Stomach (tissue), 9 donors: ENCODE measurements around the gene ZNF232. TPM values are rescaled to one million over a fixed set of nuclear protein-coding genes. Genes with fewer than 3 reads are reported as not detected.
A peak's percentile ranks its signal among the peaks of the same experiment; 100 is the strongest.
"Not testable (repeated sequence)": the region's sequence is repeated elsewhere in the genome, so short reads cannot be mapped to it uniquely, and the experiment has no call there.

Source experiments
- DNase-seq, 2 donors: peaks; one replicate each; pipeline versions ENCODE4 v3.0.0 to v3.0.0-alpha.2; 2013 to 2019
- H3K27ac ChIP-seq, 5 donors: fragments of 200-600 bp in 4 of 5; sonication (generic) in 4 of 5; one replicate each; pipeline ENCODE4 v1.5.1; 2013 to 2019; ENCODE audit warnings: mild to moderate bottlenecking in 1 of 5, moderate library complexity in 1 of 5
- H3K27me3 ChIP-seq, 3 donors: fragments of 200-600 bp; sonication (generic); one replicate each; pipeline ENCODE4 v1.5.1; 2017 to 2019; ENCODE audit warnings: mixed run types in 1 of 3
- H3K36me3 ChIP-seq, 4 donors: fragments of 200-600 bp; sonication (generic); 1 replicate in 3 of 4; 2 replicates in 1 of 4; pipeline ENCODE4 v1.5.1; 2016 to 2019
- H3K4me1 ChIP-seq, 4 donors: fragments of 200-600 bp; sonication (generic); one replicate each; pipeline ENCODE4 v1.5.1; 2016 to 2019
- H3K4me3 ChIP-seq, 4 donors: fragments of 200-600 bp; sonication (generic) in 3 of 4; one replicate each; pipeline ENCODE4 v1.5.1; 2016 to 2019; ENCODE audit warnings: mild to moderate bottlenecking in 1 of 4
- H3K9me3 ChIP-seq, 4 donors: fragments of 200-600 bp; sonication (generic); one replicate each; pipeline ENCODE4 v1.5.1; 2016 to 2019
- CTCF ChIP-seq, 7 experiments: fragments of 450-650 bp in 4 of 7; fragments of 200-600 bp in 3 of 7; sonication (generic) in 3 of 7; IDR thresholded peaks; one replicate each; pipeline ENCODE4 v1.5.1; 2016 to 2019; ENCODE audit warnings: antibody characterized with exemption in 7 of 7, control low read depth in 2 of 7, mild to moderate bottlenecking in 1 of 7
- EP300 ChIP-seq: sonication (generic); formaldehyde crosslinking; IDR thresholded peaks from one replicate; pipeline ENCODE4 v1.6.1; 2017; ENCODE audit warnings: antibody characterized with exemption
- POLR2A ChIP-seq, 4 donors: fragments of 450-650 bp; IDR thresholded peaks; one replicate each; pipeline ENCODE4 v1.6.1; 2016; ENCODE audit warnings: antibody characterized with exemption in 4 of 4, control low read depth in 2 of 4, mild to moderate bottlenecking in 1 of 4, moderate library complexity in 1 of 4
- POLR2AphosphoS5 ChIP-seq, 3 donors: sonication (generic); formaldehyde crosslinking; IDR thresholded peaks; one replicate each; pipeline ENCODE4 v1.6.1; 2016; ENCODE audit warnings: antibody characterized with exemption in 3 of 3
- WGBS, 5 donors: extraction: QIAGEN DNeasy Blood & Tissue Kit in 3 of 5; methylation state at CpG; one replicate each; pipeline versions ENCODE4 v1.1.5 to v1.1.7; 2013 to 2018; 5-methylcytosine and 5-hydroxymethylcytosine counted together
- intact Hi-C: fragments of 100-400 bp; cut with DNase I; formaldehyde crosslinking; loops from one replicate; pipeline ENCODE4 v1.15.1; 2023; ENCODE audit warnings: low total_unique reads
- polyA plus RNA-seq, 3 donors: library from polyadenylated mRNA; stranded (reverse); fragments of 200-250 nt; gene quantifications; one replicate each; pipeline ENCODE4 v1.2.3, GENCODE V29; 2013
- total RNA-seq, 5 donors: library from RNA; depleted of rRNA; stranded (reverse); fragments of >200 nt; gene quantifications; one replicate each; pipeline versions ENCODE4 v1.1.0 to v1.2.3, GENCODE V29; 2014 to 2016
- donor health status: healthy with polysubstance abuse.
- donor health status: Bipolar disorder and iron deficiency.
- donor health status: healthy.

ZNF232 gene
- total and polyA plus RNA-seq, 8 donors: 0.58 to 11.8 (median 7.3) TPM

GRCh38 chr17:5138616-5139457 is 27.2 kb upstream of the ZNF232 start:
- Histone ChIP-seq H3K4me3 (no peak overlapping the region), H3K27ac (no peak overlapping the region), H3K27me3 (no peaks in the 10 kb centered on the region), H3K4me1 (no peaks in the 10 kb centered on the region), H3K9me3 (no peaks in the 10 kb centered on the region), H3K36me3 (no peaks in the 10 kb centered on the region)
- no peak for DNase-seq
- 85 to 93% (median 89%) methylated on average over 12 to 24 of the region's 24 CpGs for WGBS, 5 donors
- intact Hi-C loops: no loop called here
- no peak for TF ChIP-seq POLR2A (IDR thresholded peaks at IDR 0.05)
- no peak for TF ChIP-seq CTCF (IDR thresholded peaks at IDR 0.05)
- TF ChIP-seq EP300: no peak
- no peak for TF ChIP-seq POLR2AphosphoS5 (IDR thresholded peaks at IDR 0.05)

GRCh38 chr17:5138198-5138544 is 26.5 kb upstream of the ZNF232 start:
- WGBS, 5 donors: 91 to 94% (median 93%) methylated on average over 9 of the region's 9 CpGs
- H3K27ac ChIP-seq, DNase-seq, H3K4me1 ChIP-seq, H3K4me3 ChIP-seq, H3K36me3 ChIP-seq, H3K9me3 ChIP-seq, intact Hi-C loops, H3K27me3 ChIP-seq: not testable (repeated sequence)

- intact Hi-C loops, H3K36me3 ChIP-seq, H3K9me3 ChIP-seq, H3K4me1 ChIP-seq, H3K4me3 ChIP-seq, H3K27me3 ChIP-seq, DNase-seq, H3K27ac ChIP-seq: not testable (repeated sequence)
- 86 to 91% (median 88%) methylated on average over 10 to 15 of the region's 15 CpGs for WGBS, 5 donors
Measured at GRCh38 chr17:5137511-5138197, 26.0 kb upstream of the ZNF232 start.

- 81 to 88% (median 83%) methylated on average over 9 to 14 of the region's 14 CpGs for WGBS, 5 donors
- H3K4me1 ChIP-seq, intact Hi-C loops: not testable (repeated sequence)
Measured at GRCh38 chr17:5136580-5137412, 25.1 kb upstream of the ZNF232 start.

GRCh38 chr17:5135726-5136579 is 24.3 kb upstream of the ZNF232 start:
- Histone ChIP-seq H3K4me3 (no peak overlapping the region), H3K27ac (no peak overlapping the region), H3K4me1 (no peaks in the 10 kb centered on the region), H3K36me3 (no peaks in the 10 kb centered on the region), H3K27me3 (peaks cover 0 to 13% (median 0%) of the 10 kb centered on the region in 3 donors), H3K9me3 (no peaks in the 10 kb centered on the region)
- TF ChIP-seq CTCF (IDR thresholded peaks at IDR 0.05) (no peak), POLR2A (IDR thresholded peaks at IDR 0.05) (no peak), EP300 (no peak), POLR2AphosphoS5 (IDR thresholded peaks at IDR 0.05) (no peak)
- intact Hi-C loops: no loop called here
- DNase-seq: peak in 1 of 2 donors; percentile 17
- WGBS, 5 donors: 71 to 89% (median 84%) methylated on average over 13 to 14 of the region's 14 CpGs

More at GRCh38 chr17:5136580-5137412, 25.1 kb upstream of the ZNF232 start:
- DNase-seq, H3K36me3 ChIP-seq, H3K9me3 ChIP-seq, H3K27me3 ChIP-seq, H3K27ac ChIP-seq, H3K4me3 ChIP-seq: not testable (repeated sequence)

GRCh38 chr17:5135131-5135712 is 23.5 kb upstream of the ZNF232 start:
- H3K4me1 ChIP-seq, H3K36me3 ChIP-seq, H3K9me3 ChIP-seq, intact Hi-C loops, H3K4me3 ChIP-seq, H3K27ac ChIP-seq: not testable (repeated sequence)
- peak in 1 of 2 donors; percentile 11 for DNase-seq
- peaks cover 0 to 13% (median 0%) of the 10 kb centered on the region in 3 donors for H3K27me3 ChIP-seq
- WGBS, 5 donors: 70 to 81% (median 75%) methylated on average over 8 of the region's 8 CpGs

GRCh38 chr17:5134571-5134970 is 22.9 kb upstream of the ZNF232 start:
- H3K9me3 ChIP-seq, H3K27ac ChIP-seq, H3K36me3 ChIP-seq, H3K4me1 ChIP-seq, DNase-seq, H3K4me3 ChIP-seq, intact Hi-C loops: not testable (repeated sequence)
- WGBS, 5 donors: 80 to 89% (median 84%) methylated on average over 11 of the region's 11 CpGs
- H3K27me3 ChIP-seq: peaks cover 0 to 13% (median 0%) of the 10 kb centered on the region in 3 donors

GRCh38 chr17:5133961-5134360 is 22.3 kb upstream of the ZNF232 start:
- intact Hi-C loops, H3K4me3 ChIP-seq, H3K9me3 ChIP-seq, H3K27ac ChIP-seq, H3K36me3 ChIP-seq, H3K4me1 ChIP-seq, DNase-seq: not testable (repeated sequence)
- WGBS, 5 donors: 83 to 93% (median 89%) methylated on average over 8 of the region's 8 CpGs
- peaks cover 0 to 13% (median 0%) of the 10 kb centered on the region in 3 donors for H3K27me3 ChIP-seq
